Activated T-cell treated with anti-CD3 and anti-CD28 coated beads, Interleukin-2, amount 50 U/mL, for 24 hours (primary cell): ENCODE data around the gene PHRF1.

Experiments used
- DNase-seq: peaks from one replicate; pipeline ENCODE4 v3.0.0-alpha.2; 2020
- H3K27ac Mint-ChIP-seq: 2 replicates; pipeline ENCODE4 v1.8.0; 2020; ENCODE audit warnings: mild to moderate bottlenecking, mixed read lengths
- H3K27me3 Mint-ChIP-seq: 2 replicates; pipeline ENCODE4 v1.8.0; 2020; ENCODE audit warnings: mixed read lengths
- H3K36me3 Mint-ChIP-seq: 2 replicates; pipeline ENCODE4 v1.8.0; 2020; ENCODE audit warnings: low read depth, mixed read lengths
- H3K4me1 Mint-ChIP-seq: 2 replicates; pipeline ENCODE4 v1.8.0; 2020; ENCODE audit warnings: low read depth, mixed read lengths
- H3K4me3 Mint-ChIP-seq: 2 replicates; pipeline ENCODE4 v1.8.0; 2020; ENCODE audit warnings: mild to moderate bottlenecking, moderate library complexity, mixed read lengths
- H3K9me3 Mint-ChIP-seq: 2 replicates; pipeline ENCODE4 v1.8.0; 2020; ENCODE audit warnings: mixed read lengths

The PHRF1 gene

DNA sequence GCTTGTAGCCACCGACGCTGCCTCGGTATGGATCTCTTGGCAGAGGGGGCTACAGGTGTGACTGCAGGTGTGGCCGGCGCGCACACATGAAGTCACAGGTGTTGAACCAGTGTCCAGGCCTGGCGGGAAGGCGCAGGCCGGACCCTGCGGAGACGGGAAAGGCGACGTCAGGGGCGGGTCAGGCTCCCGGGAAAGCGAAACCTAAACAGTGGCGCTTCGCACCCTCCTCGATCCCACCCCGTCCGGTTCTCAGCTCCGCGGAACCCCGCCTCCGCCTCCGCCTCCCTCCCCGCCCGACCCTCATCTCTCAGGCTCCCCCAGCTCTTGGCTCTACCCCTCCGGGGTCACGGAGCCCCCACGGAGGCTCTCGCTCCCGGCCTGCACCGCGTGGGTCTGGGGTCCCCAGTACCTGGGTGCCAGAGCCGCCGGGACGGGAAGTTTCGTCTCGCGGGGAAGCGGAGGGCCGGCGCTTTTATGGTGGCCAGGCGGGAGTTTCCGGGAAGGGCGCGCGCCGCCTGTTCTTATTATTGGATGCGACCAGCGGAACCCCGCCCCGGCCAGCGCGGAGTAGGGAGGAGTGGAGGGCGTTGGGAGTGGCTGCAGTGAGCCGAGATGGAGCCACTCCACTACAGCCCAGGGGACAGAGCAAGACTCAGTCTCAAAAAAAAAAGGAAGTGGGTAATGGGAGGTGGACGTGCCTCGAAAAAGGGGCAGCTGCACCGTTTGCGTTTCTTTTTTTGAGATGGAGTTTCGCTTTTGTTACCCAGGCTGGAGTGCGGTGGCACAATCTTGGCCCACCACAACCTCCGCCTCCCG lies 39.4 kb downstream of the PHRF1 start, which contains the start of gene IRF7:
TSS of gene IRF7 (minus strand) at position 447 of the 816 bp plus-strand sequence. CDS start 586 bp downstream, outside the sequence.
- Mint-ChIP-seq H3K36me3 (peaks cover 39% of the 10 kb centered on the region), H3K27ac (peak within 1 kb of the TSS; percentile 94), H3K9me3 (no peaks in the 10 kb centered on the region), H3K4me3 (peak within 1 kb of the TSS; percentile 80), H3K27me3 (no peaks in the 10 kb centered on the region), H3K4me1 (peaks cover 26% of the 10 kb centered on the region)
- DNase-seq, result peak; percentile 89

DNA sequence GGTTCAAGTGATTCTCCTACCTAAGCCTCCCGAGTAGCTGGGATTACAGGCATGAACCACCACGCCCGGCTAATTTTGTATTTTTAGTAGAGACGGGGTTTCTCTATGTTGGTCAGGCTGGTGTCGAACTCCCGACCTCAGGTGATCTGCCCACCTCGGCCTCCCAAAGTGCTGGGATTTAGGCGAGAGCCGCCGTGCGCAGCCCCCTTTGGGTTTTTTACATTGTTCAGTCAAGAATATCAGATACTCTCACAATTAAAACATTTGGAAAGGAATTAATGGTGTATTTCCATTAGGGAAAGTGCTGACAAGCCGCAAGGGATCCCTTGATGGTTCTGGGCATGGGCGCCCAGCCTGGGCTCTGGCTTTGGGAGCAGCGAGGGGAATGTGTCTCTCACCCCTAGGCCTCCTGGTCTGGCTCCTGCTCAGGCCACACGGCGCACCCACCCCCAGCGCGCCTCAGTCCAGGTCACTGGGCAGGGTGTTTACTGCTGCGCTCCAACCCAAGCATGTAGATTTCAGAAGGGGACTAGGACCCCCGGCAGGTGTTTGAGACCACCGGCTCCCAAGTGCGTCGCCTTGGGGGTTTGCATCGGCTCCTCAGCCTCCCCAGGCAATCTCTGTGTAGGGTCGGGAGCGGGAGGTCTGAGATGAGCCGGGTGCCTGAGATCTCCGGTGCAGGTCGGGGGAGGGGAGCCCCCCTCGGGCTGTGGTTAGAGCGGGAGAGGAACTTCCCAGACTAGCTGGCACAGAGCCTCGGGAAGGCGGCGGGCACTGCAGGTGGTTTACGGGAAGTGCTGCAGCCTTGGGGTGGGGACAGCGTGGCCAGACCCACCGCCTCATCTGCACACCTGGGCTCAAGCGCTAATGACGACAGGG lies 40.3 kb downstream of the PHRF1 start:
- H3K4me1 Mint-ChIP-seq, result peaks cover 26% of the 10 kb centered on the region
- H3K9me3 Mint-ChIP-seq, result no peaks in the 10 kb centered on the region
- DNase-seq, result no peak
- peaks cover 30% of the 10 kb centered on the region for H3K36me3 Mint-ChIP-seq
- no peaks in the 10 kb centered on the region for H3K27me3 Mint-ChIP-seq
- H3K27ac Mint-ChIP-seq, result peak overlapping the region; percentile 94
- H3K4me3 Mint-ChIP-seq, result peak overlapping the region; percentile 80

DNA sequence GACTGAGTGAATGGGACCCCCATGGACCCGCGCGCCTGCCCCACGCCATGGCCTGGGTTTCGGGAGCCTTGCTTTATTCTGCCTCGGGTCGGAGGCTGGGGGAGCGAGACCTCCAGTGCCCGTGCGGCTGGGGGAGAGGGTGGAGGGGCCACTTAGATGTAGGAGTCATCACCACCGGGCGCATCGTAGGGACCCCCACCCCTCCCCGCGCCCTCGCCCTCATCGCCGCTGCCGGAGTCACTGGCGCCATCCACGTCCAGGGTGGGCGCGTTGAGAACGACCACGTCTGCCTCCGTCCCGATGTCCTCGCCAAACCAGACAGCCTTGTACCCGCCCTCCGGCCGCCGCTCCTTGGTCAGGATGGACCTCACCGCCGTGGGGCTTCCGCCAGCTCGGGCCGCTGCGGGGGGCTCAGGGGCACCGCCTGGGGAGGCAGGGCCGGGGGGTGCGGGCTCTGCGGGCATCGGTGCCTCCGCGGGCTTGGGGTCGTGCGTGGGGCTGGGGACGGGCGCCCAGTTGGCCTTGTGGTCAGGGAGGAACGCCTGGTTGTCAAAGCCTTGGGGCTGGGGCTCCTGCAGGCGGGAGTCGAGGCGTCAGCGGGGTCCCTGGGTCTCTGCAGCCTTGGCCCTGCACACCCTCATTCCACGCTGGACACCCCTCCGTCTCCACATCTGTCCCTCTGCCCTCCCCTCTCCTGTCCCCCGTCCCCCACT lies 41.1 kb downstream of the PHRF1 start:
- H3K4me1 Mint-ChIP-seq, result peaks cover 26% of the 10 kb centered on the region
- H3K27ac Mint-ChIP-seq, result peak overlapping the region; percentile 94
- H3K36me3 Mint-ChIP-seq, result peaks cover 25% of the 10 kb centered on the region
- DNase-seq, result no peak
- H3K27me3 Mint-ChIP-seq, result no peaks in the 10 kb centered on the region
- no peak overlapping the region for H3K4me3 Mint-ChIP-seq
- H3K9me3 Mint-ChIP-seq, result no peaks in the 10 kb centered on the region

DNA sequence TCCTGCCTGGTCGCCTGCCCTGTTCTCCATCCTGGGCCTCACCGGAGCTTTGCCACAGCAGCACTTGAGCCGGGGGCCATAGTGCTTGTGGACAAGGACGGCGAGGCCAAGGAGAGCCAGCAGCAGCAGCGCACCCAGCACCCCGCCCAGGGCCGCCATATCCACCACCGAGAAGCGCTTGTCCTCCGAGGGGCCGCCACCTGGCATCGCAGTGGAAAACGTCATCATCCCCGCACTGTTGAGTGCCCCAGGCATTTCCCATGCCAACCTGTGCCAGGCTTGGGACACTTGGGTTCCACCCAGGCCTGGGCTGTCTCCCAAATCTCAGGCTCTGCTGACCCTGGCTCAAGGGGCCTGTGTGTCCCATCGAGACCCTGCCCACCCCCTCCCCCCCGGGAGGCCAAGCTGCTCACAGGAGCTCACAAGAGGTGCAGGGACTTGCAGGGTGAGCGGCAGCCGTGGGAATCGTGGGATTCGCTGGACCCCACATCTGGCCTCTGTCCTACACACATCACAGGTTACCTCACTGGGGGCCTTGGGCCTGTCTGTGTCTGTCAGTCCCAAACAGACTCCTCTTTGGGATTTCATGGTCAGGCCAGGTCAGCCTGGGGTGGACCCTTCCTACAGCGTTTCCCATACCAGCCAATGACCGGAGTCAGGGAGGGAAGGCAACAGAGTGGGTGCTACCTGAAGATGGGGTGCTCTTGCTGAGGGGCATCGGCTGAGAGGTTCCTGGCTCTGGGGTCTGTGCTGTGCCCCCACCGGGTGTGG lies 41.8 kb downstream of the PHRF1 start:
- Mint-ChIP-seq H3K27ac (peak overlapping the region; percentile 14), H3K9me3 (no peaks in the 10 kb centered on the region), H3K27me3 (no peaks in the 10 kb centered on the region)

DNA sequence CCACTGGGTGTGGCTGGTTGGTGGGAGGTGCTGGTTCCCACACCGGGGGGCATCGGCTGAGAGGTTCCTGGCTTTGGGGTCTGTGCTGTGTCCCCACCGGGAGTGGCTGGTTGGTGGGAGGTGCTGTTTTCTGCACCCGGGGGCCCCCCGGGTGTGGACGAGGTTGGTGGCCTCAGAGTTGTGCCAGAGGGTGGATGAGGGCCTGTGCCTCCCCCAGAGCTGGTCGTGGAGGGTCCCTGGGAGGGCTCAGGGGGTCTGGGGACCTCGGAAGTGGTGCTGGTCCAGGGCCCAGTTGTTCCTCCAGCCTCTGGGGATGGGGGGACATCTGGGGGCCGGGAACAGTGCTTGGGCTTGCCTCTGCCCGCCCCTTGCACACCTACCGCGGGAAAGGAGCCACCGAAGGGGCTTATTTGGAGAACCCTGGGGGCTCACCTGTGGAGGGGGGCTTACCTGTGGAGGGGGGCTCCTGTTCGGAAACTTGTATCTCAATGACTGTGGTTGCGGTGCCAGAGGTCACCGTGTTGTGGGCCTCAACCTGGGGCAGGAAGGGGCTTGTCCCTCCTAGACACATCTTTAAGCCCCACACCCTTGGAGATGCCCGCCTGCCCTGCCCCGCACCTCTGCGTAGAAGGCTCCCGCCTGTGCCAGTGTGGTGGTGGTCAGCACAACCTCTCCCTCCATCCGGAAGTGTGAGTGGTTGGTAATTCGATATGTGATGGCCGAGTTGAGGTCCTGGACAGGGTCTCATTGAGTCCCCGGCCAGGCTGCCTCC lies 42.8 kb downstream of the PHRF1 start:
- peaks cover 19% of the 10 kb centered on the region for H3K36me3 Mint-ChIP-seq

More for the DNA sequence above, 41.8 kb downstream of the PHRF1 start:
- DNase-seq, result no peak
- Mint-ChIP-seq H3K4me3 (no peak overlapping the region), H3K4me1 (peaks cover 24% of the 10 kb centered on the region), H3K36me3 (peaks cover 19% of the 10 kb centered on the region)

DNA sequence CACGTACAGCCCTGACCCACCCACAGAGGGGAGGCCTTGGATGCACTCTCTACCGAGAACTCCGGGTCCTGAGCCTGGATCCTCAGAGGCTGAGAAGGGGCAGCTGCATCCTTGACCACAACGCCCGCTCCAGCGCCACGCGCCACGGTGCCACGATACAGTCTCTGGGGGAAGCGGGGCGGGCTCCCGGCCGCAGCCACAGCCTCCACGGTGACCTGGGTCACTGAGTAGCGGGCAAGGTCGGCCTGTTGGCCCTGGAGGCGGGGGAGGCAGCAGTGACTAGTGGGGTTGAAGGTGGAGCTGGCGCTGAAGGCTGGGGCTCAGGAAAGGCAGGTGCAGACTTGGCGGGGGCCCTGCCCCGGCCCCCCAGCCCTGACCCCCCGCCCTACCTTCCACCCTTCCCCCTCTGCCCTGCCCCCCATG lies 43.4 kb downstream of the PHRF1 start:
- Mint-ChIP-seq H3K27me3 (peaks cover 8% of the 10 kb centered on the region), H3K27ac (no peak overlapping the region), H3K36me3 (peaks cover 13% of the 10 kb centered on the region), H3K4me1 (peaks cover 11% of the 10 kb centered on the region), H3K4me3 (no peak overlapping the region), H3K9me3 (no peaks in the 10 kb centered on the region)
- DNase-seq, result no peak

More for the DNA sequence above, 42.8 kb downstream of the PHRF1 start:
- Mint-ChIP-seq H3K9me3 (no peaks in the 10 kb centered on the region), H3K4me1 (peaks cover 17% of the 10 kb centered on the region), H3K27me3 (peaks cover 8% of the 10 kb centered on the region), H3K4me3 (no peak overlapping the region), H3K27ac (peak overlapping the region; percentile 14)
- DNase-seq, result no peak

DNA sequence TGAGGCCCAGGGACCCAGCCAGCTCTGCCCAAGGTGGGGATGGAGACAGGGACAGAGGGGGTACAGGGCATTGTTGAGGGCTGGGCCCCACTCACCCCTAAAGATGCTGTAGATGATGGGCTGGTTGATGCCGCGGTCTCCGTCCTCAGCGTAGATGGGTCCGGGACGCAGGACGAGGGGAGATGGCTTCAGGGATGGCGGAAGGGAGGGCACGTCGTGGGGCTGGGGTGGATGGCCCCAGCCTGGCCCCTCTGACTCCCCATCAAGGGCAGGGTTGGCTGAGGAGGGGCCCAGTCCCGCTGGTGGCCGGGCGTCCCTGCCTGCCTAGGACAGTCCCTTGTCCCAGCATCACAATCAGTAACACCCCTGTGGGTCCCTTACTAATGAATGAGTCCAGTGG lies 43.9 kb downstream of the PHRF1 start:
- H3K9me3 Mint-ChIP-seq, result no peaks in the 10 kb centered on the region
- peaks cover 9% of the 10 kb centered on the region for H3K4me1 Mint-ChIP-seq
- DNase-seq, result no peak
- peaks cover 9% of the 10 kb centered on the region for H3K27me3 Mint-ChIP-seq
- peak overlapping the region; percentile 26 for H3K27ac Mint-ChIP-seq
- peaks cover 12% of the 10 kb centered on the region for H3K36me3 Mint-ChIP-seq
- no peak overlapping the region for H3K4me3 Mint-ChIP-seq

DNA sequence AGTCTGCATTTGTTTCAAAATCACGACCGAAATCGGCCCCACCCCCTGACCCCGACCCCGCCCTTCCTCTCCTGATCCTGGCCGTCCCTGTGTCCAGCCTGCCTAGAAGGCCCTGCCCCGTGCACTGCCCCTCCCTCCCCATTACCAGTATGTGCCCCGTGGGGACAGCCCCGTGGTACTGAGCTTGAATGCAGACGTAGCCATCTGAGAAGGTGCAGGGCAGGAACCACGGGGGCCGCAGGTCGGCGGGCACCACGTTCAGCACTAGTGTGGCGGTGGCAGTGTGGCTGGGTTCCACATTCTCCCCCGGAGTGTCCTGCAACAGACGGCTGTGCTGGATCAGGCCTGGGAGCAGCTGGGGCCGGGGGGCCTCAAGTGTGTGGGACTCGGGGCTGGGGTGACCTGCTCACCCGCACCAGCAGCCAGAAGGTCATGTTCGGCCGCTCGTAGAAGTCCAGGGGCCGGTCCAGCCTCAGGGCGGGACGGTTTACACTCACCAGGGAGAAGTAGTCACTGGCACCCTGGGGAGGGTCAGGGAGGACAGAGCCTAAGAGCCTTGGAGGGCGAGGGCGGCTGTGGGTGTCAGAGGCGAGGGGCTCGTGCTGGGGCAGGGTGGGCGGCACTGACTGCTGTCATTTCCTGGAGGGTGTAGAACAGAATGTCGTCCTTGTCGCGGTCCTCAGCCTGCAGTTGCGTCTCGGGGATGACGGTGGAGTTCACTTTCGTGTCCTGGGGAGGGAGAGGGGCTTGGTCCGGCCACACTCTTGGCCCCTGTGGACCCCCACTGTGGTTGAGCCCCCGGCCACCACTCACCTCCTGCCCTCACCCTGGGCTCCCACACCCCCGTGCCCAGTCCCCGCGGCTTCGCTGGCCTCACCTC lies 44.9 kb downstream of the PHRF1 start:
- peaks cover 9% of the 10 kb centered on the region for H3K36me3 Mint-ChIP-seq
- H3K9me3 Mint-ChIP-seq, result no peaks in the 10 kb centered on the region
- no peak overlapping the region for H3K27ac Mint-ChIP-seq
- no peak overlapping the region for H3K4me3 Mint-ChIP-seq
- H3K27me3 Mint-ChIP-seq, result peaks cover 18% of the 10 kb centered on the region
- peaks cover 3% of the 10 kb centered on the region for H3K4me1 Mint-ChIP-seq
- DNase-seq, result no peak

DNA sequence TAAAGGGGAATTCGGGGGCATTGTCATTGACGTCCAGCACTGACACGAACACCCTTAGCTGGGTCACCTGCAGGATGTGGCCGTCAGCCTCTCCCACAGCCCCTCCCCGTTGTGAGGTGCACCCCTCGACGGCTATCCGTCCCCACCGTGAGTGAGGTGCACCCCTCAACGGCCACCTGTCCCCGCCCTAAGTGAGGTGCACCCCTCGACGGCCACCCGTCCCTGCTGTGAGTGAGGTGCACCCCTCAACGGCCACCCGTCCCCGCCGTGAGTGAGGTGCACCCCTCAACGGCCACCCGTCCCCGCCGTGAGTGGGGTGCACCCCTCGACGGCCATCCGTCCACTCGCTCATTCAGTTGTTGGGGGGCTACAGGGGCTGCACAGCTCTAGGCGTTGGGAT lies 45.6 kb downstream of the PHRF1 start:
- H3K4me1 Mint-ChIP-seq, result no peaks in the 10 kb centered on the region
- H3K9me3 Mint-ChIP-seq, result no peaks in the 10 kb centered on the region
- peaks cover 24% of the 10 kb centered on the region for H3K27me3 Mint-ChIP-seq
- H3K27ac Mint-ChIP-seq, result no peak overlapping the region
- peaks cover 9% of the 10 kb centered on the region for H3K36me3 Mint-ChIP-seq
- no peak for DNase-seq
- H3K4me3 Mint-ChIP-seq, result no peak overlapping the region

DNA sequence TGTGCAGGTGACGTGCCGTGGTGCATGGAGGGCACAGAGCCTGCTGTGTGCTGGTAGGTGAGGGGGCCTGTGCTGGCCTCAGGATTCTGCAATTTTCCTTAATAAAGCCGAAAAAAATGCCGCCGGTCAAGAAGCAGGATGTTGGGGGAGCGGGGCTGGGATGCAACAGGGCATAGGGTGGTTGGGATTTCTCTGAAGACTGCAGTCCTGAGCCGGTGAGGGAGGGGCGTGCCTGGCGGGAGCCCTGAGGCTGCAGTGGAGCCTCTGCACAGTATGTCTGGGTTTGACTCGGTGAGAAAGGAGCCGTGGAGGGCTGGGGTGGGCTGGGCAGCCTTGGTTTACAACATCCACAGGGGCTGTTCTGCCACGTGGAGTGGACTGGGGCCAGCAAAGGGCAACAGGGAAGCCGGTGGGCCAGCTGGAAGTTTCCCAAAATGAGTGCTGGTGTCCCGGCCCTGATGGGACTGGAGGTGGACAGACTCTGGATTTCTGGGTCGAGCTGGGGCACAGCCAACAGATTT lies 47.1 kb downstream of the PHRF1 start:
- no peak overlapping the region for H3K4me3 Mint-ChIP-seq
- peaks cover 34% of the 10 kb centered on the region for H3K27me3 Mint-ChIP-seq

DNA sequence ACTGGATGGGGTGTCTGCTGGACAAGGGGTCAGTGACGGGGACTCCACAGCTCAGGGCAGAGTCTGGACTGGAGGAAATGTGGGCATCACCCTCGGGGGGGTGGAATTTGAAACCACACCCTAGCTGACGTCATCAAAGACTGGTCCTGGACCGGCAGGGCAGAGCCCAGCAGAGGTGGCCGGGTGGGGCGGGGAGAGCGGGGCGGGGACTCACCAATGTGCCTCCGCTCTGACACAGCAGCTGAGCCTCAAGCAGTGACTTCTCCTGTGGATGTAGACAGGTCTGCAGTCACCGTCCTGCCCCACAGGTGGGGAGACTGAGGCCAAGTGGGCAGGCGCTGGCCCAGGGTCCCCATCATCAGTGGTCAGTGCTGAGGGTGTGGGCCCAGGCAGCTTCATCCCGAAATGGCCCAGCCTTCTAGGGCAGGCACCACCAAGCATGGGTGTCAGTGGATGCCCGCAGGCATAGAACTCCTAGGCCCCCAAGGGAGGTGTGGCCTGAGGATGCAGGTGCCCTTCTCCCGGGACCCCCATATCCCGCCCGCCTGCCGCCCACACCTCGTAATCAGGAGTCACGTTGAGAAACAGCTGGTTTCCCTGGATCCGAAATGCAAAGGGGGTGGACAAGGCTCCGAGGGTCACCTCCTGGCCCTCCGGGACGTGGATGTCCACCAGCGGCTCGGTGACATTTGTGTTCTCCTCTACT lies 47.9 kb downstream of the PHRF1 start:
- Mint-ChIP-seq H3K4me1 (peaks cover 15% of the 10 kb centered on the region), H3K27ac (no peak overlapping the region), H3K4me3 (no peak overlapping the region), H3K9me3 (no peaks in the 10 kb centered on the region), H3K36me3 (peaks cover 5% of the 10 kb centered on the region), H3K27me3 (peaks cover 40% of the 10 kb centered on the region)
- DNase-seq, result no peak

More for the DNA sequence above, 47.1 kb downstream of the PHRF1 start:
- H3K36me3 Mint-ChIP-seq, result peaks cover 5% of the 10 kb centered on the region
- peak overlapping the region; percentile 71 for H3K27ac Mint-ChIP-seq
- peaks cover 8% of the 10 kb centered on the region for H3K4me1 Mint-ChIP-seq
- H3K9me3 Mint-ChIP-seq, result no peaks in the 10 kb centered on the region
- DNase-seq, result no peak
